GM12878 (cell line): Measurements from ENCODE around the gene HS6ST3.

Experiments used
- ASH2L ChIP-seq: fragments of 300-600, 200-600 bp; sonication (generic); IDR thresholded peaks from 2 replicates; pipeline ENCODE4 v1.6.1; 2017; ENCODE audit warnings: low read depth, mild to moderate bottlenecking, borderline replicate concordance
- CBX5 ChIP-seq: sonication (generic); IDR thresholded peaks from 2 replicates; pipeline ENCODE4 v1.6.1; 2016; ENCODE audit warnings: low read depth, moderate library complexity, mild to moderate bottlenecking, inconsistent platforms
- CHD4 ChIP-seq: fragments of 200-600 bp; sonication (generic); IDR thresholded peaks from 2 replicates; pipeline ENCODE4 v1.6.1; 2016; ENCODE audit warnings: mild to moderate bottlenecking
- CREM ChIP-seq: IDR thresholded peaks from 2 replicates; pipeline ENCODE4 v1.6.1; 2014; ENCODE audit warnings: antibody characterized with exemption, low read depth
- EP300 ChIP-seq, 2 experiments: fragments of 150-350 bp in 1 of 2; IDR thresholded peaks; 2 replicates each; pipeline ENCODE4 v1.6.1; 2011 to 2012; ENCODE audit warnings: low read depth in 2 of 2, low read length in 2 of 2, borderline replicate concordance in 1 of 2, improper control_type of control experiment in 1 of 2, inconsistent platforms in 1 of 2; ENCODE audit not compliant: control insufficient read depth in 1 of 2
- JUNB ChIP-seq: IDR thresholded peaks from 2 replicates; pipeline ENCODE4 v1.6.1; 2016; ENCODE audit warnings: antibody characterized with exemption, mild to moderate bottlenecking
- MEF2B ChIP-seq: fragments of 450-650 bp; IDR thresholded peaks from 2 replicates; pipeline ENCODE4 v1.6.1; 2018; ENCODE audit warnings: mild to moderate bottlenecking, moderate library complexity; ENCODE audit not compliant: partially characterized antibody, poor library complexity, severe bottlenecking
- SREBF2 ChIP-seq: IDR thresholded peaks from 2 replicates; pipeline ENCODE4 v1.6.1; 2012; ENCODE audit warnings: mild to moderate bottlenecking, low read length
- TARDBP ChIP-seq: IDR thresholded peaks from 2 replicates; pipeline ENCODE4 v1.6.1; 2016; ENCODE audit warnings: borderline replicate concordance
- TF ChIP-seq, protein P1 (sequence below), 3 experiments: IDR thresholded peaks in 2 of 3; conservative IDR thresholded peaks in 1 of 3; 2 replicates each; pipeline ENCODE4 v1.5.1; 2011; ENCODE audit warnings: low read depth in 3 of 3, low read length in 3 of 3, mild to moderate bottlenecking in 3 of 3, control low read depth in 2 of 3, moderate library complexity in 2 of 3, inconsistent platforms in 1 of 3, mixed read lengths in 1 of 3; ENCODE audit not compliant: control insufficient read depth in 2 of 3, insufficient read depth in 1 of 3; ENCODE audit errors: extremely low read depth in 1 of 3

DNA sequence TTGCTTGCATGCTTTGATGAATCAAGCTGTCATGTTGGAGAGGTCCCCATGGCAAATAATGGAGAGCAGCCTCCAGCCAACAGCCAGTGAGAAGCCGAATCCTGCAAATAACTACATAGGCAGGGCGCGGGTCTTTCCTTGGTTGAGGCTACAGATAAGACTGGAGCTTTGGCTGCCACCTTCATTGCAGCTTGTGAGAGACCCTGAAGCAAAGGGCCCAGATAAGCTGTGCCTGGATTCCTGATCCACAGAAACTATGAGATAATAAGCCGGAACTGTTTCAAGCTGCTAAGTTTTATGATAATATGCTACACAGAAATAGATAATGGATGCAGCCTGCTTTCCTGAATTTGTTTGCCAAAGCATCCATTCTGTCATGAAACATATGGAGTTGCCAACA is 257.0 kb downstream of the HS6ST3 start:
- no peak for TF ChIP-seq CBX5
- TF ChIP-seq TARDBP: no peak
- TF ChIP-seq, protein P1, sequence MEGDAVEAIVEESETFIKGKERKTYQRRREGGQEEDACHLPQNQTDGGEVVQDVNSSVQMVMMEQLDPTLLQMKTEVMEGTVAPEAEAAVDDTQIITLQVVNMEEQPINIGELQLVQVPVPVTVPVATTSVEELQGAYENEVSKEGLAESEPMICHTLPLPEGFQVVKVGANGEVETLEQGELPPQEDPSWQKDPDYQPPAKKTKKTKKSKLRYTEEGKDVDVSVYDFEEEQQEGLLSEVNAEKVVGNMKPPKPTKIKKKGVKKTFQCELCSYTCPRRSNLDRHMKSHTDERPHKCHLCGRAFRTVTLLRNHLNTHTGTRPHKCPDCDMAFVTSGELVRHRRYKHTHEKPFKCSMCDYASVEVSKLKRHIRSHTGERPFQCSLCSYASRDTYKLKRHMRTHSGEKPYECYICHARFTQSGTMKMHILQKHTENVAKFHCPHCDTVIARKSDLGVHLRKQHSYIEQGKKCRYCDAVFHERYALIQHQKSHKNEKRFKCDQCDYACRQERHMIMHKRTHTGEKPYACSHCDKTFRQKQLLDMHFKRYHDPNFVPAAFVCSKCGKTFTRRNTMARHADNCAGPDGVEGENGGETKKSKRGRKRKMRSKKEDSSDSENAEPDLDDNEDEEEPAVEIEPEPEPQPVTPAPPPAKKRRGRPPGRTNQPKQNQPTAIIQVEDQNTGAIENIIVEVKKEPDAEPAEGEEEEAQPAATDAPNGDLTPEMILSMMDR (IDR thresholded peaks at IDR 0.05 in 2 of 3, conservative IDR thresholded peaks at IDR 0.05 in 1 of 3; ENCODE audit: control insufficient read depth in 2 of 3, extremely low read depth in 1 of 3, insufficient read depth in 1 of 3, low read depth in 3 of 3, low read length in 3 of 3): no peak
- TF ChIP-seq CHD4: no peak
- no peak for TF ChIP-seq CREM
- no peak for TF ChIP-seq SREBF2
- no peak for TF ChIP-seq EP300 (IDR thresholded peaks at IDR 0.05; ENCODE audit: borderline replicate concordance in 1 of 2, control insufficient read depth in 1 of 2, low read depth in 2 of 2, low read length in 2 of 2)
- TF ChIP-seq MEF2B: no peak
- no peak for TF ChIP-seq JUNB
- no peak for TF ChIP-seq ASH2L
